Osteocyte (in vitro differentiated cells): Measurements from ENCODE around the gene CRTAC1. TPM values are rescaled to one million over a fixed set of nuclear protein-coding genes. Genes with fewer than 3 reads are reported as not detected.

Experiments
- DNase-seq: peaks from one replicate; pipeline ENCODE4 v3.0.0; 2021; ENCODE audit warnings: mixed read lengths; ENCODE audit not compliant: unreplicated experiment; ENCODE audit errors: extremely low spot score
- H3K27ac Mint-ChIP-seq: one replicate; pipeline ENCODE4 v1.8.0; 2021; ENCODE audit warnings: mild to moderate bottlenecking, mixed read lengths; ENCODE audit not compliant: unreplicated experiment
- H3K27me3 Mint-ChIP-seq: one replicate; pipeline ENCODE4 v1.8.0; 2021; ENCODE audit warnings: mixed read lengths; ENCODE audit not compliant: unreplicated experiment
- H3K36me3 Mint-ChIP-seq: one replicate; pipeline ENCODE4 v1.8.0; 2021; ENCODE audit warnings: mixed read lengths; ENCODE audit not compliant: unreplicated experiment
- H3K4me1 Mint-ChIP-seq: one replicate; pipeline ENCODE4 v1.8.0; 2021; ENCODE audit warnings: mixed read lengths; ENCODE audit not compliant: unreplicated experiment
- H3K4me3 Mint-ChIP-seq: one replicate; pipeline ENCODE4 v1.8.0; 2021; ENCODE audit warnings: mild to moderate bottlenecking, moderate library complexity, mixed read lengths; ENCODE audit not compliant: unreplicated experiment
- H3K9me3 Mint-ChIP-seq: one replicate; pipeline ENCODE4 v1.8.0; 2021; ENCODE audit warnings: mixed read lengths; ENCODE audit not compliant: unreplicated experiment
- CTCF ChIP-seq: fragments of 200-600 bp; sonication (generic); IDR thresholded peaks from 2 replicates; pipeline ENCODE4 v1.5.0; 2021; ENCODE audit warnings: antibody characterized with exemption, mild to moderate bottlenecking, moderate library complexity
- total RNA-seq: library from RNA; stranded (reverse); gene quantifications from 2 replicates; pipeline ENCODE4 v1.2.1, GENCODE V29; 2021

Gene CRTAC1
- total RNA-seq, 1 donor from 2014 or later: 0.16 TPM

GRCh38 chr10:97866524-97867219 is 163.7 kb downstream of the CRTAC1 start:
- TF ChIP-seq CTCF: no peak
- DNase-seq: no peak
- H3K36me3 Mint-ChIP-seq: no peaks in the 10 kb centered on the region
- H3K27me3 Mint-ChIP-seq: peaks cover 21% of the 10 kb centered on the region
- H3K4me3 Mint-ChIP-seq: no peak overlapping the region
- no peaks in the 10 kb centered on the region for H3K9me3 Mint-ChIP-seq
- H3K27ac Mint-ChIP-seq: no peak overlapping the region
- H3K4me1 Mint-ChIP-seq: peaks cover 19% of the 10 kb centered on the region

- Mint-ChIP-seq H3K4me3 (no peak overlapping the region), H3K27ac (no peak overlapping the region), H3K4me1 (peaks cover 27% of the 10 kb centered on the region), H3K27me3 (peaks cover 11% of the 10 kb centered on the region), H3K36me3 (no peaks in the 10 kb centered on the region), H3K9me3 (no peaks in the 10 kb centered on the region)
- DNase-seq: no peak
- no peak for TF ChIP-seq CTCF
Observed at GRCh38 chr10:97865488-97865887, 164.9 kb downstream of the CRTAC1 start.

- Mint-ChIP-seq H3K27ac (no peak overlapping the region), H3K9me3 (no peaks in the 10 kb centered on the region), H3K36me3 (no peaks in the 10 kb centered on the region), H3K4me1 (peaks cover 17% of the 10 kb centered on the region), H3K27me3 (peaks cover 5% of the 10 kb centered on the region), H3K4me3 (no peak overlapping the region)
- TF ChIP-seq CTCF: no peak
- DNase-seq: no peak
Observed at GRCh38 chr10:97863808-97864207, 166.6 kb downstream of the CRTAC1 start.

- no peak for TF ChIP-seq CTCF
- Mint-ChIP-seq H3K27me3 (peaks cover 13% of the 10 kb centered on the region), H3K4me1 (peaks cover 13% of the 10 kb centered on the region), H3K9me3 (no peaks in the 10 kb centered on the region), H3K4me3 (no peak overlapping the region), H3K36me3 (no peaks in the 10 kb centered on the region), H3K27ac (no peak overlapping the region)
- no peak for DNase-seq
Observed at GRCh38 chr10:97861924-97862323, 168.5 kb downstream of the CRTAC1 start.

- H3K27ac Mint-ChIP-seq: peak overlapping the region; percentile 55
- no peak overlapping the region for H3K4me3 Mint-ChIP-seq
- no peaks in the 10 kb centered on the region for H3K9me3 Mint-ChIP-seq
- H3K4me1 Mint-ChIP-seq: peaks cover 13% of the 10 kb centered on the region
- no peak for DNase-seq
- no peak for TF ChIP-seq CTCF
- peaks cover 20% of the 10 kb centered on the region for H3K27me3 Mint-ChIP-seq
- no peaks in the 10 kb centered on the region for H3K36me3 Mint-ChIP-seq
Observed at GRCh38 chr10:97861097-97861750, 169.2 kb downstream of the CRTAC1 start.
